ENCODE measurements around the gene FKBP10. TPM values are rescaled to one million over a fixed set of nuclear protein-coding genes. Genes with fewer than 3 reads are reported as not detected.

FKBP10 gene
- total and polyA plus RNA-seq, 10 of the 15 experiments (the other 5 are each of a cell fraction or from before 2014, with no cell fraction given), result 0.02 to 4.7 (median 1.8) TPM

DNA sequence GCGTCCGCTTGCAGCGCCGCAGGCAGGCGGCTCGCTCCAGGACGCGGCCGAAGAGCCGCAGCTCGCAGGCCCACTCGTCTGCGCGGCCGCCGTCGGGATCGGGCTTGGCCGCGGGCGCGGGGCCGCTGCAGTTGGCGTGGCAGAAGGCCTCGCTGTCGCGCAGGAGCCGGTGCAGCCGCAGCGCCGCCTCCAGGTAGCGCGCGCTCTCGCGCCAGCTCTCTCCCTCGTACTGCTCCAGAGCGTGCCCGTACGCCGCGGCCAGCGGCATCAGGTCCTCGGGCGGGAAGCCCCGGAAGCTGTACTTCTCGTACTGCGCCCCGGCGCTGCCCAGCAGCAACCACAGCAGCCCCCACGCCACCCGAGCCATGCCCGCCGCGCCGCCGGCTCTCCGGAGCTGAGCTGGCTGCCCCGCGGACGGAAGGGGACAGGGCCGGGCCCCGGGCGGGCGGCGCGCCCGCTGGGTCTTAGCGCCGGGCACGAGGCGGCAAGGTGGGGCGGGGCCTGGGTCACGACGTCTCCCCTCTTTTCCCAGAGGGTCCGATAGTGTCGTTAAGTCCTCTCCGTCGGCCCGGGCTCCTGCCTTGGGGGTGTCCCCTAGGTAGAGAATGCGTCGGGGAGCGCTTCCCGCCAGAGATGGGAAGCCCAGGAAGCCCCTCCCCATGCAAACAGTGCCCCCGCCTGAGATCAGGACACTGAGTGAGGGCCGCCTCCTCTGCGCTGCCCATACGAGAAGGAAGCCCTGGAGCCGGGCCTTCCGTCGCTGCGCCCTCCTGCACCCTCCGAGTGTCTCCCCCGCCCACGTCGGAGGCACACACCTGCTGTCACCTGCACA lies 1.0 kb upstream of the FKBP10 start, which contains the start of gene P3H4 (continued):
- TF ChIP-seq, protein P1, sequence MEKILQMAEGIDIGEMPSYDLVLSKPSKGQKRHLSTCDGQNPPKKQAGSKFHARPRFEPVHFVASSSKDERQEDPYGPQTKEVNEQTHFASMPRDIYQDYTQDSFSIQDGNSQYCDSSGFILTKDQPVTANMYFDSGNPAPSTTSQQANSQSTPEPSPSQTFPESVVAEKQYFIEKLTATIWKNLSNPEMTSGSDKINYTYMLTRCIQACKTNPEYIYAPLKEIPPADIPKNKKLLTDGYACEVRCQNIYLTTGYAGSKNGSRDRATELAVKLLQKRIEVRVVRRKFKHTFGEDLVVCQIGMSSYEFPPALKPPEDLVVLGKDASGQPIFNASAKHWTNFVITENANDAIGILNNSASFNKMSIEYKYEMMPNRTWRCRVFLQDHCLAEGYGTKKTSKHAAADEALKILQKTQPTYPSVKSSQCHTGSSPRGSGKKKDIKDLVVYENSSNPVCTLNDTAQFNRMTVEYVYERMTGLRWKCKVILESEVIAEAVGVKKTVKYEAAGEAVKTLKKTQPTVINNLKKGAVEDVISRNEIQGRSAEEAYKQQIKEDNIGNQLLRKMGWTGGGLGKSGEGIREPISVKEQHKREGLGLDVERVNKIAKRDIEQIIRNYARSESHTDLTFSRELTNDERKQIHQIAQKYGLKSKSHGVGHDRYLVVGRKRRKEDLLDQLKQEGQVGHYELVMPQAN (conservative IDR thresholded peaks at IDR 0.05), result peak; percentile 75
- TF ChIP-seq PAX5 (IDR thresholded peaks at IDR 0.05; ENCODE audit: borderline replicate concordance, low read depth, low read length) (0 out of 2 replicates have a peak, but pooled peaks have one; percentile 12), IKZF1 (conservative IDR thresholded peaks at IDR 0.05) (peak; percentile 94), BACH1 (IDR thresholded peaks at IDR 0.05; ENCODE audit: borderline replicate concordance) (peak; percentile 89), HDAC2 (IDR thresholded peaks at IDR 0.05) (no peak), SUZ12 (IDR thresholded peaks at IDR 0.05; ENCODE audit: unreplicated experiment) (no peak), POLR2AphosphoS2 (IDR thresholded peaks at IDR 0.05; ENCODE audit: low read depth, low read length) (no peak), EGR1 (IDR thresholded peaks at IDR 0.05; ENCODE audit: borderline replicate concordance in 1 of 2, low read depth in 2 of 2, low read length in 2 of 2) (peak in 1 of 2 experiments; percentile 62; a peak in 1 of 3 replicates), KLF5 (IDR thresholded peaks at IDR 0.05; ENCODE audit: partially characterized antibody) (no peak), SIN3A (IDR thresholded peaks at IDR 0.05; ENCODE audit: low read depth, low read length) (0 out of 2 replicates have a peak, but pooled peaks have one; percentile 46), NR2C1 (IDR thresholded peaks at IDR 0.05) (peak; percentile 16; the same call in 1 of the 2 replicates), NBN (IDR thresholded peaks at IDR 0.05) (no peak), TCF3 (IDR thresholded peaks at IDR 0.05; ENCODE audit: borderline replicate concordance, insufficient read depth, low read depth, low read length) (no peak), LARP7 (IDR thresholded peaks at IDR 0.05) (peak; percentile 83), BRCA1 (IDR thresholded peaks at IDR 0.05; ENCODE audit: low read depth, low read length) (no peak)
- TF ChIP-seq, protein P2, sequence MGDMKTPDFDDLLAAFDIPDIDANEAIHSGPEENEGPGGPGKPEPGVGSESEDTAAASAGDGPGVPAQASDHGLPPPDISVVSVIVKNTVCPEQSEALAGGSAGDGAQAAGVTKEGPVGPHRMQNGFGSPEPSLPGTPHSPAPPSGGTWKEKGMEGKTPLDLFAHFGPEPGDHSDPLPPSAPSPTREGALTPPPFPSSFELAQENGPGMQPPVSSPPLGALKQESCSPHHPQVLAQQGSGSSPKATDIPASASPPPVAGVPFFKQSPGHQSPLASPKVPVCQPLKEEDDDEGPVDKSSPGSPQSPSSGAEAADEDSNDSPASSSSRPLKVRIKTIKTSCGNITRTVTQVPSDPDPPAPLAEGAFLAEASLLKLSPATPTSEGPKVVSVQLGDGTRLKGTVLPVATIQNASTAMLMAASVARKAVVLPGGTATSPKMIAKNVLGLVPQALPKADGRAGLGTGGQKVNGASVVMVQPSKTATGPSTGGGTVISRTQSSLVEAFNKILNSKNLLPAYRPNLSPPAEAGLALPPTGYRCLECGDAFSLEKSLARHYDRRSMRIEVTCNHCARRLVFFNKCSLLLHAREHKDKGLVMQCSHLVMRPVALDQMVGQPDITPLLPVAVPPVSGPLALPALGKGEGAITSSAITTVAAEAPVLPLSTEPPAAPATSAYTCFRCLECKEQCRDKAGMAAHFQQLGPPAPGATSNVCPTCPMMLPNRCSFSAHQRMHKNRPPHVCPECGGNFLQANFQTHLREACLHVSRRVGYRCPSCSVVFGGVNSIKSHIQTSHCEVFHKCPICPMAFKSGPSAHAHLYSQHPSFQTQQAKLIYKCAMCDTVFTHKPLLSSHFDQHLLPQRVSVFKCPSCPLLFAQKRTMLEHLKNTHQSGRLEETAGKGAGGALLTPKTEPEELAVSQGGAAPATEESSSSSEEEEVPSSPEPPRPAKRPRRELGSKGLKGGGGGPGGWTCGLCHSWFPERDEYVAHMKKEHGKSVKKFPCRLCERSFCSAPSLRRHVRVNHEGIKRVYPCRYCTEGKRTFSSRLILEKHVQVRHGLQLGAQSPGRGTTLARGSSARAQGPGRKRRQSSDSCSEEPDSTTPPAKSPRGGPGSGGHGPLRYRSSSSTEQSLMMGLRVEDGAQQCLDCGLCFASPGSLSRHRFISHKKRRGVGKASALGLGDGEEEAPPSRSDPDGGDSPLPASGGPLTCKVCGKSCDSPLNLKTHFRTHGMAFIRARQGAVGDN (IDR thresholded peaks at IDR 0.05), result peak; percentile 80; the same call in 1 of the 2 replicates
- TF ChIP-seq, protein P3, sequence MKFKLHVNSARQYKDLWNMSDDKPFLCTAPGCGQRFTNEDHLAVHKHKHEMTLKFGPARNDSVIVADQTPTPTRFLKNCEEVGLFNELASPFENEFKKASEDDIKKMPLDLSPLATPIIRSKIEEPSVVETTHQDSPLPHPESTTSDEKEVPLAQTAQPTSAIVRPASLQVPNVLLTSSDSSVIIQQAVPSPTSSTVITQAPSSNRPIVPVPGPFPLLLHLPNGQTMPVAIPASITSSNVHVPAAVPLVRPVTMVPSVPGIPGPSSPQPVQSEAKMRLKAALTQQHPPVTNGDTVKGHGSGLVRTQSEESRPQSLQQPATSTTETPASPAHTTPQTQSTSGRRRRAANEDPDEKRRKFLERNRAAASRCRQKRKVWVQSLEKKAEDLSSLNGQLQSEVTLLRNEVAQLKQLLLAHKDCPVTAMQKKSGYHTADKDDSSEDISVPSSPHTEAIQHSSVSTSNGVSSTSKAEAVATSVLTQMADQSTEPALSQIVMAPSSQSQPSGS (IDR thresholded peaks at IDR 0.05; ENCODE audit: low read length), result no peak
- TF ChIP-seq, protein P4, sequence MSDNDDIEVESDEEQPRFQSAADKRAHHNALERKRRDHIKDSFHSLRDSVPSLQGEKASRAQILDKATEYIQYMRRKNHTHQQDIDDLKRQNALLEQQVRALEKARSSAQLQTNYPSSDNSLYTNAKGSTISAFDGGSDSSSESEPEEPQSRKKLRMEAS (IDR thresholded peaks at IDR 0.05; ENCODE audit: low read depth, low read length), result peak; percentile 30
- TF ChIP-seq, protein P5, sequence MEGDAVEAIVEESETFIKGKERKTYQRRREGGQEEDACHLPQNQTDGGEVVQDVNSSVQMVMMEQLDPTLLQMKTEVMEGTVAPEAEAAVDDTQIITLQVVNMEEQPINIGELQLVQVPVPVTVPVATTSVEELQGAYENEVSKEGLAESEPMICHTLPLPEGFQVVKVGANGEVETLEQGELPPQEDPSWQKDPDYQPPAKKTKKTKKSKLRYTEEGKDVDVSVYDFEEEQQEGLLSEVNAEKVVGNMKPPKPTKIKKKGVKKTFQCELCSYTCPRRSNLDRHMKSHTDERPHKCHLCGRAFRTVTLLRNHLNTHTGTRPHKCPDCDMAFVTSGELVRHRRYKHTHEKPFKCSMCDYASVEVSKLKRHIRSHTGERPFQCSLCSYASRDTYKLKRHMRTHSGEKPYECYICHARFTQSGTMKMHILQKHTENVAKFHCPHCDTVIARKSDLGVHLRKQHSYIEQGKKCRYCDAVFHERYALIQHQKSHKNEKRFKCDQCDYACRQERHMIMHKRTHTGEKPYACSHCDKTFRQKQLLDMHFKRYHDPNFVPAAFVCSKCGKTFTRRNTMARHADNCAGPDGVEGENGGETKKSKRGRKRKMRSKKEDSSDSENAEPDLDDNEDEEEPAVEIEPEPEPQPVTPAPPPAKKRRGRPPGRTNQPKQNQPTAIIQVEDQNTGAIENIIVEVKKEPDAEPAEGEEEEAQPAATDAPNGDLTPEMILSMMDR (IDR thresholded peaks at IDR 0.05 in 2 of 3, conservative IDR thresholded peaks at IDR 0.05 in 1 of 3; ENCODE audit: control insufficient read depth in 2 of 3, extremely low read depth in 1 of 3, insufficient read depth in 1 of 3, low read depth in 3 of 3, low read length in 3 of 3), result peak; percentile 47 to 77 (median 66)

All from GM12878 (cell line).